ENCODE data around the gene PRKCH.

PRKCH gene

GRCh38 chr14:61504901-61505300, 183.5 kb downstream of the PRKCH start:
- no peak overlapping the region for H3K23ac ChIP-seq (ENCODE audit: low read length)
- H3K79me2 ChIP-seq (ENCODE audit: control insufficient read depth, insufficient read depth, low read length), result no peaks in the 10 kb centered on the region
- no peak overlapping the region for H2BK5ac ChIP-seq (ENCODE audit: low read length)
- no peak overlapping the region for H2AK5ac ChIP-seq (ENCODE audit: low read length)
- H3K4ac ChIP-seq (ENCODE audit: low read depth, low read length), result peak overlapping the region; percentile 16
- H3K27ac ChIP-seq (ENCODE audit: low read depth, low read length), result no peak overlapping the region
- WGBS (ENCODE audit: extremely low coverage, insufficient coverage, low lambda C conversion rate), result no CpG with 5 or more reads among the region's 2 CpGs
- no peak overlapping the region for H4K5ac ChIP-seq (ENCODE audit: low read length)
- H2BK120ac ChIP-seq (ENCODE audit: low read depth, low read length), result no peak overlapping the region
- H3K4me2 ChIP-seq (ENCODE audit: low read length), result no peak overlapping the region
- no peaks in the 10 kb centered on the region for H3K36me3 ChIP-seq (ENCODE audit: control insufficient read depth, insufficient read depth, low read length)
- H3K18ac ChIP-seq (ENCODE audit: low read length), result no peak overlapping the region
- H3K4me1 ChIP-seq (ENCODE audit: control insufficient read depth, low read depth, low read length), result peaks cover 4% of the 10 kb centered on the region
- H3K79me1 ChIP-seq (ENCODE audit: low read length), result no peaks in the 10 kb centered on the region
- H3K9ac ChIP-seq (ENCODE audit: low read length), result no peak overlapping the region
- H4K8ac ChIP-seq (ENCODE audit: low read depth, low read length), result no peak overlapping the region
- H3K56ac ChIP-seq (ENCODE audit: low read length), result no peak overlapping the region
- H3K4me3 ChIP-seq (ENCODE audit: low read length), result no peak overlapping the region
- DNase-seq, result no peak
- H2BK15ac ChIP-seq (replicated peaks; ENCODE audit: low read depth), result peak overlapping the region; percentile 57
- H3K27me3 ChIP-seq (ENCODE audit: insufficient read depth, low read length, poor library complexity), result no peaks in the 10 kb centered on the region

- WGBS (ENCODE audit: extremely low coverage, insufficient coverage, low lambda C conversion rate), result no CpG with 5 or more reads among the region's 9 CpGs
Measured at GRCh38 chr14:61505815-61506809, 184.7 kb downstream of the PRKCH start.

GRCh38 chr14:61508526-61508925, 187.1 kb downstream of the PRKCH start:
- H3K4me2 ChIP-seq (ENCODE audit: low read length), result no peak overlapping the region
- no peak overlapping the region for H2BK120ac ChIP-seq (ENCODE audit: low read depth, low read length)
- no peaks in the 10 kb centered on the region for H3K79me1 ChIP-seq (ENCODE audit: low read length)
- no peaks in the 10 kb centered on the region for H3K79me2 ChIP-seq (ENCODE audit: control insufficient read depth, insufficient read depth, low read length)
- no peak overlapping the region for H3K23ac ChIP-seq (ENCODE audit: low read length)
- no peak overlapping the region for H3K9ac ChIP-seq (ENCODE audit: low read length)
- H2BK5ac ChIP-seq (ENCODE audit: low read length), result no peak overlapping the region
- H4K5ac ChIP-seq (ENCODE audit: low read length), result no peak overlapping the region
- no peak overlapping the region for H3K4me3 ChIP-seq (ENCODE audit: low read length)
- no peak overlapping the region for H2AK5ac ChIP-seq (ENCODE audit: low read length)
- no peaks in the 10 kb centered on the region for H3K36me3 ChIP-seq (ENCODE audit: control insufficient read depth, insufficient read depth, low read length)
- no peak overlapping the region for H3K4ac ChIP-seq (ENCODE audit: low read depth, low read length)
- DNase-seq, result no peak
- no CpG with 5 or more reads among the region's 2 CpGs for WGBS (ENCODE audit: extremely low coverage, insufficient coverage, low lambda C conversion rate)
- no peaks in the 10 kb centered on the region for H3K4me1 ChIP-seq (ENCODE audit: control insufficient read depth, low read depth, low read length)
- no peak overlapping the region for H3K27ac ChIP-seq (ENCODE audit: low read depth, low read length)
- no peak overlapping the region for H2BK15ac ChIP-seq (replicated peaks; ENCODE audit: low read depth)
- no peak overlapping the region for H3K56ac ChIP-seq (ENCODE audit: low read length)
- H3K18ac ChIP-seq (ENCODE audit: low read length), result no peak overlapping the region
- H4K8ac ChIP-seq (ENCODE audit: low read depth, low read length), result no peak overlapping the region
- no peaks in the 10 kb centered on the region for H3K27me3 ChIP-seq (ENCODE audit: insufficient read depth, low read length, poor library complexity)

More at GRCh38 chr14:61505815-61506809, 184.7 kb downstream of the PRKCH start:
- Histone ChIP-seq H2BK15ac (replicated peaks; ENCODE audit: low read depth) (peak overlapping the region; percentile 23), H3K4me2 (ENCODE audit: low read length) (no peak overlapping the region), H3K9ac (ENCODE audit: low read length) (no peak overlapping the region), H2BK120ac (ENCODE audit: low read depth, low read length) (no peak overlapping the region), H3K4me3 (ENCODE audit: low read length) (no peak overlapping the region), H3K79me1 (ENCODE audit: low read length) (no peaks in the 10 kb centered on the region), H3K27me3 (ENCODE audit: insufficient read depth, low read length, poor library complexity) (no peaks in the 10 kb centered on the region), H3K79me2 (ENCODE audit: control insufficient read depth, insufficient read depth, low read length) (no peaks in the 10 kb centered on the region), H3K4me1 (ENCODE audit: control insufficient read depth, low read depth, low read length) (peaks cover 4% of the 10 kb centered on the region), H3K4ac (ENCODE audit: low read depth, low read length) (no peak overlapping the region), H2AK5ac (ENCODE audit: low read length) (no peak overlapping the region), H4K8ac (ENCODE audit: low read depth, low read length) (no peak overlapping the region), H3K23ac (ENCODE audit: low read length) (no peak overlapping the region), H3K18ac (ENCODE audit: low read length) (peak overlapping the region; percentile 77), H3K36me3 (ENCODE audit: control insufficient read depth, insufficient read depth, low read length) (no peaks in the 10 kb centered on the region), H3K27ac (ENCODE audit: low read depth, low read length) (peak overlapping the region; percentile 71), H2BK5ac (ENCODE audit: low read length) (no peak overlapping the region), H3K56ac (ENCODE audit: low read length) (no peak overlapping the region), H4K5ac (ENCODE audit: low read length) (no peak overlapping the region)
- peak; percentile 77 for DNase-seq

- no peaks in the 10 kb centered on the region for H3K4me1 ChIP-seq (ENCODE audit: control insufficient read depth, low read depth, low read length)
- no peak overlapping the region for H3K56ac ChIP-seq (ENCODE audit: low read length)
- no peak overlapping the region for H2BK15ac ChIP-seq (replicated peaks; ENCODE audit: low read depth)
- no peak overlapping the region for H4K8ac ChIP-seq (ENCODE audit: low read depth, low read length)
- no peak overlapping the region for H2AK5ac ChIP-seq (ENCODE audit: low read length)
- H3K23ac ChIP-seq (ENCODE audit: low read length), result no peak overlapping the region
- H3K79me2 ChIP-seq (ENCODE audit: control insufficient read depth, insufficient read depth, low read length), result no peaks in the 10 kb centered on the region
- H2BK5ac ChIP-seq (ENCODE audit: low read length), result no peak overlapping the region
- WGBS (ENCODE audit: extremely low coverage, insufficient coverage, low lambda C conversion rate), result no CpG with 5 or more reads among the region's 6 CpGs
- H3K27ac ChIP-seq (ENCODE audit: low read depth, low read length), result no peak overlapping the region
- no peak overlapping the region for H3K4ac ChIP-seq (ENCODE audit: low read depth, low read length)
- no peaks in the 10 kb centered on the region for H3K79me1 ChIP-seq (ENCODE audit: low read length)
- H4K5ac ChIP-seq (ENCODE audit: low read length), result no peak overlapping the region
- H3K36me3 ChIP-seq (ENCODE audit: control insufficient read depth, insufficient read depth, low read length), result no peaks in the 10 kb centered on the region
- H3K18ac ChIP-seq (ENCODE audit: low read length), result no peak overlapping the region
- no peak overlapping the region for H2BK120ac ChIP-seq (ENCODE audit: low read depth, low read length)
- no peak for DNase-seq
- no peak overlapping the region for H3K4me2 ChIP-seq (ENCODE audit: low read length)
- no peak overlapping the region for H3K4me3 ChIP-seq (ENCODE audit: low read length)
- no peak overlapping the region for H3K9ac ChIP-seq (ENCODE audit: low read length)
- no peaks in the 10 kb centered on the region for H3K27me3 ChIP-seq (ENCODE audit: insufficient read depth, low read length, poor library complexity)
Measured at GRCh38 chr14:61510736-61511557, 189.6 kb downstream of the PRKCH start.

GRCh38 chr14:61511558-61511948, 190.2 kb downstream of the PRKCH start:
- Histone ChIP-seq H3K36me3 (ENCODE audit: control insufficient read depth, insufficient read depth, low read length) (no peaks in the 10 kb centered on the region), H3K79me1 (ENCODE audit: low read length) (no peaks in the 10 kb centered on the region), H4K8ac (ENCODE audit: low read depth, low read length) (no peak overlapping the region), H3K56ac (ENCODE audit: low read length) (no peak overlapping the region), H3K9ac (ENCODE audit: low read length) (no peak overlapping the region), H3K27ac (ENCODE audit: low read depth, low read length) (no peak overlapping the region), H3K4me2 (ENCODE audit: low read length) (no peak overlapping the region), H3K23ac (ENCODE audit: low read length) (no peak overlapping the region), H3K79me2 (ENCODE audit: control insufficient read depth, insufficient read depth, low read length) (no peaks in the 10 kb centered on the region), H2AK5ac (ENCODE audit: low read length) (no peak overlapping the region), H2BK120ac (ENCODE audit: low read depth, low read length) (no peak overlapping the region), H2BK15ac (replicated peaks; ENCODE audit: low read depth) (no peak overlapping the region), H3K27me3 (ENCODE audit: insufficient read depth, low read length, poor library complexity) (no peaks in the 10 kb centered on the region), H3K4me3 (ENCODE audit: low read length) (no peak overlapping the region), H3K4me1 (ENCODE audit: control insufficient read depth, low read depth, low read length) (no peaks in the 10 kb centered on the region), H4K5ac (ENCODE audit: low read length) (no peak overlapping the region), H3K4ac (ENCODE audit: low read depth, low read length) (no peak overlapping the region), H3K18ac (ENCODE audit: low read length) (no peak overlapping the region), H2BK5ac (ENCODE audit: low read length) (no peak overlapping the region)
- WGBS (ENCODE audit: extremely low coverage, insufficient coverage, low lambda C conversion rate), result no CpG with 5 or more reads among the region's 6 CpGs
- DNase-seq, result no peak
